HEK293T (cell line): ENCODE results near the gene SLC12A8.

Experiments
- ARNT ChIP-seq: fragments of 450-650 bp; IDR thresholded peaks from 2 replicates; pipeline ENCODE4 v1.6.1; 2017; ENCODE audit warnings: mild to moderate bottlenecking
- BHLHE40 ChIP-seq: fragments of 450-650 bp; IDR thresholded peaks from 2 replicates; pipeline ENCODE4 v1.6.1; 2016; ENCODE audit warnings: mild to moderate bottlenecking, moderate library complexity, borderline replicate concordance
- CTBP1 ChIP-seq: fragments of 450-650 bp; IDR thresholded peaks from 2 replicates; pipeline ENCODE4 v1.6.1; 2016; ENCODE audit warnings: borderline replicate concordance
- ELF4 ChIP-seq: fragments of 450-650 bp; IDR thresholded peaks from 2 replicates; pipeline ENCODE4 v1.6.1; 2017; ENCODE audit warnings: antibody characterized with exemption
- FOXA1 ChIP-seq: fragments of 450-650 bp; IDR thresholded peaks from 2 replicates; pipeline ENCODE4 v1.6.1; 2016; ENCODE audit warnings: mild to moderate bottlenecking
- FOXK2 ChIP-seq: fragments of 450-650 bp; IDR thresholded peaks from 2 replicates; pipeline ENCODE4 v1.6.1; 2016; ENCODE audit warnings: mild to moderate bottlenecking
- FOXM1 ChIP-seq: fragments of 450-650 bp; IDR thresholded peaks from 2 replicates; pipeline ENCODE4 v1.6.1; 2017; ENCODE audit warnings: mild to moderate bottlenecking, borderline replicate concordance
- HDGF ChIP-seq: fragments of 450-650 bp; IDR thresholded peaks from 2 replicates; pipeline ENCODE4 v1.6.1; 2017; ENCODE audit warnings: antibody characterized with exemption, borderline replicate concordance
- L3MBTL2 ChIP-seq: fragments of 450-650 bp; conservative IDR thresholded peaks from 2 replicates; pipeline ENCODE4 v1.6.1; 2016; ENCODE audit warnings: mild to moderate bottlenecking
- LEF1 ChIP-seq: fragments of 450-650 bp; IDR thresholded peaks from 2 replicates; pipeline ENCODE4 v1.6.1; 2017; ENCODE audit warnings: mild to moderate bottlenecking, borderline replicate concordance
- SP1 ChIP-seq: fragments of 450-650 bp; IDR thresholded peaks from 2 replicates; pipeline ENCODE4 v1.6.1; 2017
- SUZ12 ChIP-seq: fragments of 450-650 bp; IDR thresholded peaks from 2 replicates; pipeline ENCODE4 v1.6.1; 2016; ENCODE audit warnings: mild to moderate bottlenecking
- TARDBP ChIP-seq: fragments of 450-650 bp; IDR thresholded peaks from 2 replicates; pipeline ENCODE4 v1.6.1; 2016
- TF ChIP-seq, protein P1 (sequence below): fragments of 450-650 bp; IDR thresholded peaks from 2 replicates; pipeline ENCODE4 v1.6.1; 2016

GRCh38 chr3:125134952-125135351 is 77.6 kb downstream of the SLC12A8 start:
- TF ChIP-seq TARDBP, result no peak
- TF ChIP-seq HDGF, result no peak
- TF ChIP-seq ELF4, result no peak
- no peak for TF ChIP-seq FOXA1
- TF ChIP-seq, protein P1, sequence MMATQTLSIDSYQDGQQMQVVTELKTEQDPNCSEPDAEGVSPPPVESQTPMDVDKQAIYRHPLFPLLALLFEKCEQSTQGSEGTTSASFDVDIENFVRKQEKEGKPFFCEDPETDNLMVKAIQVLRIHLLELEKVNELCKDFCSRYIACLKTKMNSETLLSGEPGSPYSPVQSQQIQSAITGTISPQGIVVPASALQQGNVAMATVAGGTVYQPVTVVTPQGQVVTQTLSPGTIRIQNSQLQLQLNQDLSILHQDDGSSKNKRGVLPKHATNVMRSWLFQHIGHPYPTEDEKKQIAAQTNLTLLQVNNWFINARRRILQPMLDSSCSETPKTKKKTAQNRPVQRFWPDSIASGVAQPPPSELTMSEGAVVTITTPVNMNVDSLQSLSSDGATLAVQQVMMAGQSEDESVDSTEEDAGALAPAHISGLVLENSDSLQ, result no peak
- TF ChIP-seq FOXK2, result no peak
- TF ChIP-seq FOXM1, result no peak
- TF ChIP-seq BHLHE40, result no peak
- TF ChIP-seq L3MBTL2, result no peak
- no peak for TF ChIP-seq SP1
- TF ChIP-seq LEF1, result no peak
- TF ChIP-seq SUZ12, result no peak
- TF ChIP-seq ARNT, result no peak
- no peak for TF ChIP-seq CTBP1
